Cardiac fibroblast (primary cell): ENCODE measurements around the gene TPGS2.

Experiments used
- DNase-seq, 2 donors: peaks; one replicate each; pipeline versions ENCODE4 v3.0.0 to v3.0.0-alpha.2; 2010; ENCODE audit warnings: low read depth in 2 of 2
- H3K4me3 ChIP-seq, 2 donors: replicated peaks in 1 of 2; 1 replicate in 1 of 2; 2 replicates in 1 of 2; pipeline ENCODE4 v1.5.1; 2011; ENCODE audit warnings: low read depth in 2 of 2, low read length in 2 of 2, mild to moderate bottlenecking in 2 of 2, moderate library complexity in 1 of 2
- TF ChIP-seq, protein P1 (sequence below): IDR thresholded peaks from one replicate; pipeline ENCODE4 v1.5.1; 2011; ENCODE audit warnings: low read depth, mild to moderate bottlenecking, low read length, inconsistent platforms

Gene TPGS2

GRCh38 chr18:36851202-36851590, 22.4 kb upstream of the TPGS2 start:
- TF ChIP-seq, protein P1, sequence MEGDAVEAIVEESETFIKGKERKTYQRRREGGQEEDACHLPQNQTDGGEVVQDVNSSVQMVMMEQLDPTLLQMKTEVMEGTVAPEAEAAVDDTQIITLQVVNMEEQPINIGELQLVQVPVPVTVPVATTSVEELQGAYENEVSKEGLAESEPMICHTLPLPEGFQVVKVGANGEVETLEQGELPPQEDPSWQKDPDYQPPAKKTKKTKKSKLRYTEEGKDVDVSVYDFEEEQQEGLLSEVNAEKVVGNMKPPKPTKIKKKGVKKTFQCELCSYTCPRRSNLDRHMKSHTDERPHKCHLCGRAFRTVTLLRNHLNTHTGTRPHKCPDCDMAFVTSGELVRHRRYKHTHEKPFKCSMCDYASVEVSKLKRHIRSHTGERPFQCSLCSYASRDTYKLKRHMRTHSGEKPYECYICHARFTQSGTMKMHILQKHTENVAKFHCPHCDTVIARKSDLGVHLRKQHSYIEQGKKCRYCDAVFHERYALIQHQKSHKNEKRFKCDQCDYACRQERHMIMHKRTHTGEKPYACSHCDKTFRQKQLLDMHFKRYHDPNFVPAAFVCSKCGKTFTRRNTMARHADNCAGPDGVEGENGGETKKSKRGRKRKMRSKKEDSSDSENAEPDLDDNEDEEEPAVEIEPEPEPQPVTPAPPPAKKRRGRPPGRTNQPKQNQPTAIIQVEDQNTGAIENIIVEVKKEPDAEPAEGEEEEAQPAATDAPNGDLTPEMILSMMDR, result no peak
- no peak for DNase-seq
- H3K4me3 ChIP-seq, result no peak overlapping the region

- DNase-seq, result peak; percentile 83 to 94
- no peak overlapping the region for H3K4me3 ChIP-seq
These were observed 21.9 kb upstream of the TPGS2 start for GRCh38 chr18:36850527-36851201.

DNA sequence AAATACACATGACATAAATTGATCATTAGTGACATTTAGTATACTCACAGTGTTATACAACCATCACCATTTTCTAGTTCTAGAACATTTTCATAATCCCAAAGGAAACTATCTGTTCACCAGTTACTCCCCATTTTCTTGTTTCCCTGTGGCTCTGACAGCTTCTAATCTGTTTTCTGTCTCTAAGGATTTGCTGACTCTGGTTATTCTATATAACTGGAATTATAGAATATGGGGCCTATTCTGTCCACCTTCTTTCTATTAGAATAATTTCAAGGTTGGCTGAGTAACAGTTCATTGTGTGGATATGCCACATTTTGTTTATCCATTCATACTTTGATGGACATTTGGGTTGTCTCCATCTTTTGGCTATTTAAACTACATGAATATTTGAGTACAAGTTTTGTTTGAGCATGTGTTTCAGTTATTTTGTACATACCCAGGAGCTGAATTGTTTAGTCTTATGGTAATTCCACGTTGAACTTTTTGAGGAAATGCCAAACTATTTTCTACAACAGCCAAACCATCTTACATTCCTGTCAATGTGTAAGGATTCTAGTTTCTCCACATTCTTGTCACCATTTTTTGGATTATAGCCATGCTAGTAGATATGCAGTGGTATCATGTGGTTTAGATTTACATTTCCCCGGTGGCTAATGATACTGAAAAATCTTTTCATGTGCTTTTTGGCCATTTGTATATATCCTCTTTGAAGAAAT, 20.6 kb upstream of the TPGS2 start:
- TF ChIP-seq, protein P1, result no peak
- DNase-seq, result peak; percentile 44 to 79
- H3K4me3 ChIP-seq, result no peak overlapping the region

More at GRCh38 chr18:36850527-36851201, 21.9 kb upstream of the TPGS2 start:
- TF ChIP-seq, protein P1, result no peak

DNA sequence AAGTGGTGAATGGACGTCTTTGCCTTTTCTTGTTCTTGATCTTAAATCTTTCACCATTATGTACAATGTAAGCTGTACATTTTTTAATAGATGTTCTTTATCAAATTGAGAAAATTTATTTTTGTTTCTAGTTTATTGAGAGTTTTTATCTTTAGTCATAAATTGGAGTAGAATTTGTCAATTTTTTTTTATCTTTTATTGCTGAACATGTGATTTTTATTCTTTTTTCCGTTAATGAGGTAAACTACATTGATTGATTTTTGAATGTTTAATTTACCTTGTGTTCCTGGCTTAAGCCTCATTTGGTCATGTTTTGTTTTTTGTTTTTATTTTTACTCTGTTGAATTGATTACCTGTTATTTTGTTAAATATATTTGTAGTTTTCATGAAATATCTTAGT, 19.8 kb upstream of the TPGS2 start:
- DNase-seq, result no peak
- TF ChIP-seq, protein P1, result no peak
- no peak overlapping the region for H3K4me3 ChIP-seq

GRCh38 chr18:36843784-36844183, 15.0 kb upstream of the TPGS2 start:
- TF ChIP-seq, protein P1, result no peak
- peak in 1 of 2 donors; percentile 16 for DNase-seq
- H3K4me3 ChIP-seq, result no peak overlapping the region

DNA sequence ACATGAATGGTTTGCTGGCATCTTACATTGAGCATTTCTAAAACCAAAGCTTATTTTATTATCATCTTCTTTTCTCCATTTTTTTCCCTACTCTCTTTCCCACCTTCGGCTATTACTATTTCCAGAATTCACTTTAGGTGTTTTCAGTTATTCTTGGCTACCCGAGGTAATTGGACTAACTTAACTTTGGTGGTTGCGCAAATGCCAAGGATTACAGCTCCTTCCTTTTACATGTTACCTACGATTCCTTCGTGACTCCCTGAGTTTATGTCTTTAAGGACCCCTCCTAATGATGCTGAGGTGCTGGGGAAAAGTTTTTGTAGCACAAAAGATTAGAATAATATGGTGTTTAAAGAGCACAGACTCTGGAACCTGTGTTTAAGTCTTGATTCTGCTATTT, 14.4 kb upstream of the TPGS2 start:
- no peak for DNase-seq
- TF ChIP-seq, protein P1, result no peak
- H3K4me3 ChIP-seq, result no peak overlapping the region
